Erythroblast (primary cell): Measurements from ENCODE around the gene RBFOX2.

Source experiments
- DNase-seq, 2 experiments: peaks; one replicate each; lab custom pipeline; 2025; lab: John Stamatoyannopoulos, UW
- GATA1 ChIP-seq: IDR thresholded peaks from 2 replicates; pipeline ENCODE4 v1.6.1; 2011; ENCODE audit warnings: low read depth, mild to moderate bottlenecking, control low read depth, low read length, moderate library complexity
- POLR2A ChIP-seq: IDR thresholded peaks from 2 replicates; pipeline ENCODE4 v1.6.1; 2011; ENCODE audit warnings: mild to moderate bottlenecking, low read length

RBFOX2 gene

GRCh38 chr22:35894937-35895708, 133.5 kb downstream of the RBFOX2 start:
- DNase-seq = no peak
- TF ChIP-seq GATA1 (no peak), POLR2A (no peak)

- DNase-seq = no peak
- TF ChIP-seq GATA1 = no peak
- TF ChIP-seq POLR2A = no peak
Observed at GRCh38 chr22:35894464-35894878, 134.2 kb downstream of the RBFOX2 start.

- no peak for DNase-seq
- TF ChIP-seq POLR2A = no peak
- no peak for TF ChIP-seq GATA1
Observed at GRCh38 chr22:35893698-35894097, 134.9 kb downstream of the RBFOX2 start.

GRCh38 chr22:35892192-35892591, 136.4 kb downstream of the RBFOX2 start:
- DNase-seq = no peak
- no peak for TF ChIP-seq POLR2A
- no peak for TF ChIP-seq GATA1

GRCh38 chr22:35891442-35891841, 137.2 kb downstream of the RBFOX2 start:
- TF ChIP-seq POLR2A = no peak
- TF ChIP-seq GATA1 = no peak

GRCh38 chr22:35889071-35889470, 139.6 kb downstream of the RBFOX2 start:
- DNase-seq = no peak
- TF ChIP-seq POLR2A = no peak
- no peak for TF ChIP-seq GATA1

More at GRCh38 chr22:35891442-35891841, 137.2 kb downstream of the RBFOX2 start:
- DNase-seq = no peak

- DNase-seq = no peak
- TF ChIP-seq GATA1 (no peak), POLR2A (no peak)
Observed at GRCh38 chr22:35888181-35888870, 140.3 kb downstream of the RBFOX2 start.

- DNase-seq = no peak
- no peak for TF ChIP-seq GATA1
- no peak for TF ChIP-seq POLR2A
Observed at GRCh38 chr22:35887296-35887875, 141.2 kb downstream of the RBFOX2 start.

GRCh38 chr22:35886309-35886708, 142.3 kb downstream of the RBFOX2 start:
- TF ChIP-seq GATA1 (no peak), POLR2A (no peak)
- DNase-seq = no peak

GRCh38 chr22:35884529-35884928, 144.1 kb downstream of the RBFOX2 start:
- no peak for TF ChIP-seq GATA1
- no peak for TF ChIP-seq POLR2A

GRCh38 chr22:35883031-35883620, 145.5 kb downstream of the RBFOX2 start:
- no peak for DNase-seq
- no peak for TF ChIP-seq GATA1
- no peak for TF ChIP-seq POLR2A

More at GRCh38 chr22:35884529-35884928, 144.1 kb downstream of the RBFOX2 start:
- no peak for DNase-seq

GRCh38 chr22:35882211-35883030, 146.2 kb downstream of the RBFOX2 start:
- no peak for DNase-seq
- no peak for TF ChIP-seq GATA1
- TF ChIP-seq POLR2A = no peak

GRCh38 chr22:35879351-35879750, 149.3 kb downstream of the RBFOX2 start:
- DNase-seq = no peak
- no peak for TF ChIP-seq POLR2A
